Ascending aorta (tissue), 2 donors: ENCODE data around the gene IFNW1. TPM values are rescaled to one million over a fixed set of nuclear protein-coding genes. Genes with fewer than 3 reads are reported as not detected.

ENCODE experiments used
- DNase-seq, 2 donors: peaks; one replicate each; pipeline ENCODE4 v3.0.0-alpha.2; 2019; ENCODE audit warnings: low spot score in 2 of 2
- H3K27ac ChIP-seq, 2 donors: fragments of 200-600 bp; sonication (generic); one replicate each; pipeline ENCODE4 v1.5.1; 2016 to 2017; ENCODE audit warnings: mild to moderate bottlenecking in 1 of 2
- H3K27me3 ChIP-seq: fragments of 200-600 bp; sonication (generic); one replicate; pipeline ENCODE4 v1.5.1; 2017
- H3K36me3 ChIP-seq, 2 donors: fragments of 200-600 bp; sonication (generic); one replicate each; pipeline ENCODE4 v1.5.1; 2016
- H3K4me1 ChIP-seq, 2 donors: fragments of 200-600 bp; sonication (generic); one replicate each; pipeline ENCODE4 v1.5.1; 2016 to 2017; ENCODE audit warnings: mild to moderate bottlenecking in 1 of 2
- H3K4me3 ChIP-seq, 2 donors: fragments of 200-600 bp; sonication (generic); one replicate each; pipeline ENCODE4 v1.5.1; 2016 to 2017; ENCODE audit warnings: mild to moderate bottlenecking in 1 of 2
- H3K9me3 ChIP-seq, 2 donors: fragments of 200-600 bp; sonication (generic); one replicate each; pipeline ENCODE4 v1.5.1; 2016
- CTCF ChIP-seq, 3 experiments: fragments of 200-600 bp in 2 of 3; fragments of 450-650 bp in 1 of 3; sonication (generic) in 2 of 3; IDR thresholded peaks; one replicate each; pipeline ENCODE4 v1.5.1; 2016 to 2019; ENCODE audit warnings: antibody characterized with exemption in 3 of 3, mild to moderate bottlenecking in 1 of 3, moderate library complexity in 1 of 3
- intact Hi-C: fragments of 100-400 bp; cut with DNase I; formaldehyde crosslinking; loops from one replicate; pipeline ENCODE4 v1.15.1; 2023
- total RNA-seq: library from RNA; depleted of rRNA; stranded (reverse); fragments of >200 nt; gene quantifications from one replicate; pipeline ENCODE4 v1.1.0, GENCODE V29; 2016

Gene IFNW1
- total RNA-seq, 1 donor from 2014 or later = not detected

- no peak overlapping the region for H3K4me3 ChIP-seq
- no peaks in the 10 kb centered on the region for H3K9me3 ChIP-seq
- no peak for DNase-seq
- H3K27me3 ChIP-seq = no peaks in the 10 kb centered on the region
- no peaks in the 10 kb centered on the region for H3K4me1 ChIP-seq
- H3K27ac ChIP-seq = no peak overlapping the region
- intact Hi-C loops = no loop called here
- no peaks in the 10 kb centered on the region for H3K36me3 ChIP-seq
- no peak for TF ChIP-seq CTCF (IDR thresholded peaks at IDR 0.05)
These were observed 23.9 kb upstream of the IFNW1 start for GRCh38 chr9:21165516-21165915.

GRCh38 chr9:21160178-21160577, 18.5 kb upstream of the IFNW1 start:
- H3K27ac ChIP-seq = no peak overlapping the region
- no peak overlapping the region for H3K4me3 ChIP-seq
- no peak for DNase-seq
- H3K9me3 ChIP-seq = no peaks in the 10 kb centered on the region
- intact Hi-C loops = no loop called here
- H3K36me3 ChIP-seq = no peaks in the 10 kb centered on the region
- H3K4me1 ChIP-seq = no peaks in the 10 kb centered on the region
- TF ChIP-seq CTCF (IDR thresholded peaks at IDR 0.05) = no peak
- no peaks in the 10 kb centered on the region for H3K27me3 ChIP-seq

- no peaks in the 10 kb centered on the region for H3K4me1 ChIP-seq
- H3K27ac ChIP-seq = no peak overlapping the region
- H3K4me3 ChIP-seq = no peak overlapping the region
- no peaks in the 10 kb centered on the region for H3K9me3 ChIP-seq
- no peak for TF ChIP-seq CTCF (IDR thresholded peaks at IDR 0.05)
- no peak for DNase-seq
- intact Hi-C loops = no loop called here
- no peaks in the 10 kb centered on the region for H3K36me3 ChIP-seq
- H3K27me3 ChIP-seq = no peaks in the 10 kb centered on the region
These were observed 13.9 kb upstream of the IFNW1 start for GRCh38 chr9:21155501-21155900.

- H3K27me3 ChIP-seq = no peaks in the 10 kb centered on the region
- no peaks in the 10 kb centered on the region for H3K4me1 ChIP-seq
- H3K4me3 ChIP-seq = no peak overlapping the region
- H3K9me3 ChIP-seq = no peaks in the 10 kb centered on the region
- no peaks in the 10 kb centered on the region for H3K36me3 ChIP-seq
- intact Hi-C loops = no loop called here
- no peak for TF ChIP-seq CTCF (IDR thresholded peaks at IDR 0.05)
- no peak overlapping the region for H3K27ac ChIP-seq
- no peak for DNase-seq
These were observed 12.5 kb upstream of the IFNW1 start for GRCh38 chr9:21154018-21154608.

- TF ChIP-seq CTCF (IDR thresholded peaks at IDR 0.05) = no peak
- no peak overlapping the region for H3K4me3 ChIP-seq
- DNase-seq = no peak
- intact Hi-C loops = no loop called here
- no peaks in the 10 kb centered on the region for H3K9me3 ChIP-seq
- H3K4me1 ChIP-seq = no peaks in the 10 kb centered on the region
- H3K27me3 ChIP-seq = no peaks in the 10 kb centered on the region
- H3K36me3 ChIP-seq = no peaks in the 10 kb centered on the region
- no peak overlapping the region for H3K27ac ChIP-seq
These were observed 11.8 kb upstream of the IFNW1 start for GRCh38 chr9:21153336-21154017.
